ENCODE results near the gene ZC3H13.

The ZC3H13 gene

GRCh38 chr13:45928843-45929242, 123.7 kb downstream of the ZC3H13 start:
- ATAC-seq (replicated peaks) (no peak), DNase-seq (no peak)
- H3K4me3 Mint-ChIP-seq, result no peak overlapping the region
- H3K27ac Mint-ChIP-seq, result no peak overlapping the region
- H3K4me1 Mint-ChIP-seq, result no peaks in the 10 kb centered on the region
- peaks cover 11 to 15% of the 10 kb centered on the region in 2 donors for H3K27me3 Mint-ChIP-seq
- H3K9me3 Mint-ChIP-seq, result no peaks in the 10 kb centered on the region
- H3K36me3 Mint-ChIP-seq, result no peaks in the 10 kb centered on the region

DNA sequence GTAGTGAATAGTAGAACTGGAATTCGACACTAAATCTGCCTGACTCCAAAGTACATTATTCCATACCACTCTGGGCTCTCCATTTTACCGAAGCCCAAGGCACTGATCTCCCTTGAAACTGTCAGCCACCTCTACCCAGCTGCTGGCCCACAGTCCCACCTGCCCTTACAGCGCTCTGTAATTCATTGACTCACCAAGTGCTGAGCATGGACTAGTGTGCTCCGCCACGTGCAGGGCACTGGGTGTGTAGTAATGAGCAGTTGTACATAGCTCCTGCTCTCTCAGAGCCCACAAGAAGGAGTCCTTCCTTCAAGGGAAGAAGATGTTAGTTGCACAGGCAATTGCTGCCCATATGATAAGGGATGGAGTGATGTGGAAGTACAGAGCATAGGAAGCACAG, 124.4 kb downstream of the ZC3H13 start:
- Mint-ChIP-seq H3K4me1 (no peaks in the 10 kb centered on the region), H3K27me3 (peaks cover 4 to 8% of the 10 kb centered on the region in 2 donors), H3K9me3 (no peaks in the 10 kb centered on the region), H3K27ac (no peak overlapping the region), H3K36me3 (no peaks in the 10 kb centered on the region), H3K4me3 (no peak overlapping the region)
- ATAC-seq (replicated peaks), result no peak
- DNase-seq, result no peak

DNA sequence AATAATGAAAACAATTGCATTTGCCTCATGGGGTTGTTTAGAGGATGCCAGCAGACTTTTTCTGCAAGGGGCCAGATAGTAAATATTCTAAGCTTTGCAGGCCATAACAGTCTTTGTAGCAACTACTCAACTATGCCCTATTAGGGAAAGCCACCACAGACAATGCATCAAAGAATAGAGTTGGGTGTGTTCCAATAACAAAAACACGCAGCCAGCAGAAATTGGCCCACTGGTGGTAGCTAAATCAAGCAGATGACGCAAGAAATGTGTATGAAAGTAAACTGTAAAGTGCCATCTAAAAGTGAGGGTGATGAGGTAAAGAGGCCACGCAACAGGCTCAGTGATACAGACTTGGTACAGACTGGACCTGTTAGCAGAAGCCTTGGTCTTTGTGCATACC, 125.8 kb downstream of the ZC3H13 start:
- Mint-ChIP-seq H3K27ac (no peak overlapping the region), H3K27me3 (peaks cover 0 to 4% of the 10 kb centered on the region in 2 donors), H3K36me3 (no peaks in the 10 kb centered on the region), H3K4me1 (no peaks in the 10 kb centered on the region), H3K9me3 (no peaks in the 10 kb centered on the region), H3K4me3 (no peak overlapping the region)
- ATAC-seq (replicated peaks) (no peak), DNase-seq (no peak)

- Mint-ChIP-seq H3K36me3 (no peaks in the 10 kb centered on the region), H3K9me3 (no peaks in the 10 kb centered on the region), H3K4me3 (no peak overlapping the region), H3K4me1 (no peaks in the 10 kb centered on the region), H3K27ac (no peak overlapping the region), H3K27me3 (peaks cover 0 to 8% of the 10 kb centered on the region in 2 donors)
- DNase-seq (no peak), ATAC-seq (replicated peaks) (no peak)
Measured at GRCh38 chr13:45925151-45925550, 127.4 kb downstream of the ZC3H13 start.

DNA sequence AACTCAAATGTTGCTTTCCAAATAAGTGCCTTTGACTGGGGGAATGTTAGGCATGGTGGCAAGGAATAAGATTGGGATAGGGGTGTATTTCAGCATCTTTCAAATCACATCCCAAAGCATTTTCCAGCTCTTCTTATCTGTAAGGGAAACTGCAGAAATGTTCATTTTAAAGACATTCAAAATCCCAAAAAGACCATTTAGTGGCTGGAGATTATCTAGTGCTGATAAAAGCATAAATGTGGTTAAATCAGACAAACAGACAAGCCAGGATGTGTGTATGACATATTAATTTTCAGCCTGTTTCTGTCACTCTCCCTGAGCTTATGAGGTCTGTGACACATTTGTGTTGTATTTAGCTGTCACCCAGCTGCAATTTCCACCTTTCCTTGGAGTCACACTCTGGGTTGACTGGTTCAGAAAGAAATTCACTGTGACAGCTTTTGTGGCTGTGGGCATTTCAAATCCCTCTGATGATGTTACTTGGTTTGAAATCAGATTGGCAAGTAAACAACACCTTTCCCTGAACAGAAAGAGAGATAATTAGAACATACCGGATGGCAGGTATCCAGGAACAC, 131.3 kb downstream of the ZC3H13 start:
- H3K36me3 Mint-ChIP-seq, result no peaks in the 10 kb centered on the region

DNA sequence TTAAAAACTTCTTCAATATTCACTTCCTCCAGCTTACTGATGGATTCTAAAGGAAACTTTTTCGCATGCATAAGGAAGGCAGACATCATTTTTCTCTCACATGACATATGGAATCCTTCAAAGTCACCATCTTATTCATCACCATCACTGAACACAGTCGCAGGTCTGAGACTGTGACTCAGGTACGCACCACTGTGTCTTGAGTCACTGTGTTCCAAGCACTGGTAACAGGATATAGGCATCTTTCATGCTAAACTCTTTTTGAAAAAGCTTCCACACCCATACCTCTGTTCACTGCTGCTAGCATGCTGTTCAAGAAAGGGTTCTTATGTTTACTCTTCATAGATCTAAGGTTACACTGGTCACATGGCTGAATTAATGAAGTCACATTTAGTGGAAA, 133.9 kb downstream of the ZC3H13 start:
- no peak overlapping the region for H3K4me3 Mint-ChIP-seq
- no peak overlapping the region for H3K27ac Mint-ChIP-seq
- no peaks in the 10 kb centered on the region for H3K36me3 Mint-ChIP-seq
- ATAC-seq (replicated peaks) (no peak), DNase-seq (no peak)
- peaks cover 0 to 13% of the 10 kb centered on the region in 2 donors for H3K27me3 Mint-ChIP-seq
- no peaks in the 10 kb centered on the region for H3K9me3 Mint-ChIP-seq
- no peaks in the 10 kb centered on the region for H3K4me1 Mint-ChIP-seq

More for the DNA sequence above, 131.3 kb downstream of the ZC3H13 start:
- H3K4me1 Mint-ChIP-seq, result no peaks in the 10 kb centered on the region
- peaks cover 0 to 13% of the 10 kb centered on the region in 2 donors for H3K27me3 Mint-ChIP-seq
- no peak overlapping the region for H3K27ac Mint-ChIP-seq
- H3K9me3 Mint-ChIP-seq, result no peaks in the 10 kb centered on the region
- ATAC-seq (replicated peaks), result no peak
- DNase-seq, result no peak
- H3K4me3 Mint-ChIP-seq, result no peak overlapping the region

- DNase-seq, result no peak
- no peaks in the 10 kb centered on the region for H3K9me3 Mint-ChIP-seq
- no peak for ATAC-seq (replicated peaks)
- H3K36me3 Mint-ChIP-seq, result no peaks in the 10 kb centered on the region
- peaks cover 0 to 12% of the 10 kb centered on the region in 2 donors for H3K27me3 Mint-ChIP-seq
- H3K4me3 Mint-ChIP-seq, result no peak overlapping the region
- no peak overlapping the region for H3K27ac Mint-ChIP-seq
- no peaks in the 10 kb centered on the region for H3K4me1 Mint-ChIP-seq
Measured at GRCh38 chr13:45917019-45917418, 135.5 kb downstream of the ZC3H13 start.

- no peak for DNase-seq
- H3K9me3 Mint-ChIP-seq, result no peaks in the 10 kb centered on the region
- no peaks in the 10 kb centered on the region for H3K4me1 Mint-ChIP-seq
- no peak overlapping the region for H3K4me3 Mint-ChIP-seq
- H3K36me3 Mint-ChIP-seq, result no peaks in the 10 kb centered on the region
- no peak for ATAC-seq (replicated peaks)
- no peak overlapping the region for H3K27ac Mint-ChIP-seq
- peaks cover 0 to 5% of the 10 kb centered on the region in 2 donors for H3K27me3 Mint-ChIP-seq
Measured at GRCh38 chr13:45915686-45916439, 136.7 kb downstream of the ZC3H13 start.

- Mint-ChIP-seq H3K27ac (no peak overlapping the region), H3K4me1 (no peaks in the 10 kb centered on the region), H3K36me3 (no peaks in the 10 kb centered on the region), H3K4me3 (no peak overlapping the region), H3K27me3 (peaks cover 0 to 8% of the 10 kb centered on the region in 2 donors), H3K9me3 (no peaks in the 10 kb centered on the region)
- no peak for DNase-seq
- no peak for ATAC-seq (replicated peaks)
Measured at GRCh38 chr13:45909673-45910072, 142.9 kb downstream of the ZC3H13 start.

GRCh38 chr13:45909089-45909488, 143.5 kb downstream of the ZC3H13 start:
- DNase-seq (no peak), ATAC-seq (replicated peaks) (no peak)
- Mint-ChIP-seq H3K27me3 (peaks cover 0 to 8% of the 10 kb centered on the region in 2 donors), H3K9me3 (no peaks in the 10 kb centered on the region), H3K36me3 (no peaks in the 10 kb centered on the region), H3K4me3 (no peak overlapping the region), H3K27ac (no peak overlapping the region), H3K4me1 (no peaks in the 10 kb centered on the region)

DNA sequence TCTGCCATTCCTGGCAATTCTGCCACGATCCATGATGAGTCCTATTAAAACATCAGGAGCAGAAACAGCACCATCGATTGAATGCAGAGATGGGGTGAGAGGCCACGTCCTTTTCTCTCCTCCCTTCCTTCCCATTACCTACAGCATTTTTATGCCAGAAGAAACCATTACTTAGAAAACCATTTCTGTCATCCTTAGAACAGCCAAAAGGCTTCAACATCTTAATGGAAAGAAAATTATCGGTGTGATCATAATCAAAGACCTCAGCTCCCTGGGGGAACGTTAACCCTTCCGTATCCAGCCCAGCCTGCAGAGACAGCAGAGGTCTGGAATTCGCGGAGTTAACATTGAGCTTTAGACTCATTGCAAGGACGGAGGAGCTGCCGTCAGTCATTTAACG, 145.0 kb downstream of the ZC3H13 start:
- no peaks in the 10 kb centered on the region for H3K36me3 Mint-ChIP-seq
- ATAC-seq (replicated peaks) (no peak), DNase-seq (no peak)
- H3K27me3 Mint-ChIP-seq, result peaks cover 0 to 8% of the 10 kb centered on the region in 2 donors
- no peak overlapping the region for H3K27ac Mint-ChIP-seq
- no peaks in the 10 kb centered on the region for H3K9me3 Mint-ChIP-seq
- H3K4me3 Mint-ChIP-seq, result no peak overlapping the region
- no peaks in the 10 kb centered on the region for H3K4me1 Mint-ChIP-seq
